Endodermal cell (in vitro differentiated cells): ENCODE measurements around the gene ST3GAL3. TPM values are rescaled to one million over a fixed set of nuclear protein-coding genes. Genes with fewer than 3 reads are reported as not detected.

ENCODE experiments used
- DNase-seq: peaks from one replicate; pipeline ENCODE4 v3.0.0-alpha.2; 2017
- H3K27ac ChIP-seq: 2 replicates; pipeline ENCODE4 v1.5.1; 2013; ENCODE audit warnings: mild to moderate bottlenecking, low read depth, low read length, moderate library complexity
- H3K27me3 ChIP-seq: 2 replicates; pipeline ENCODE4 v1.6.1; 2013; ENCODE audit warnings: mild to moderate bottlenecking, low read length, moderate library complexity; ENCODE audit not compliant: insufficient read depth, control insufficient read depth, poor library complexity, severe bottlenecking
- H3K36me3 ChIP-seq: 2 replicates; pipeline ENCODE4 v1.7.0; 2013; ENCODE audit warnings: mild to moderate bottlenecking, low read length, moderate library complexity; ENCODE audit not compliant: control insufficient read depth, insufficient read depth
- H3K4me1 ChIP-seq: one replicate; pipeline ENCODE4 v1.7.0; 2013; ENCODE audit warnings: low read length; ENCODE audit not compliant: control insufficient read depth, insufficient read depth
- H3K4me3 ChIP-seq: 2 replicates; pipeline ENCODE4 v1.5.1; 2013; ENCODE audit warnings: mild to moderate bottlenecking, low read length, moderate library complexity
- H3K9ac ChIP-seq: 2 replicates; pipeline ENCODE4 v1.6.1; 2013; ENCODE audit warnings: mild to moderate bottlenecking, low read length, moderate library complexity; ENCODE audit not compliant: poor library complexity, severe bottlenecking; ENCODE audit errors: extremely low read depth
- H3K9me3 ChIP-seq: 2 replicates; pipeline ENCODE4 v1.6.1; 2013; ENCODE audit warnings: mild to moderate bottlenecking, low read length, moderate library complexity; ENCODE audit not compliant: control insufficient read depth
- H3K27ac Mint-ChIP-seq: 2 replicates; pipeline ENCODE4 v1.8.0; 2020; ENCODE audit warnings: mixed read lengths
- H3K27me3 Mint-ChIP-seq: 2 replicates; pipeline ENCODE4 v1.8.0; 2021; ENCODE audit warnings: mild to moderate bottlenecking, mixed read lengths; ENCODE audit not compliant: insufficient read depth
- H3K36me3 Mint-ChIP-seq: 2 replicates; pipeline ENCODE4 v1.8.0; 2020; ENCODE audit warnings: low read depth, mixed read lengths
- H3K4me1 Mint-ChIP-seq: 2 replicates; pipeline ENCODE4 v1.8.0; 2020; ENCODE audit warnings: mixed read lengths
- H3K4me3 Mint-ChIP-seq: 2 replicates; pipeline ENCODE4 v1.8.0; 2020; ENCODE audit warnings: mild to moderate bottlenecking, moderate library complexity, mixed read lengths
- H3K9me3 Mint-ChIP-seq: 2 replicates; pipeline ENCODE4 v1.8.0; 2020; ENCODE audit warnings: mild to moderate bottlenecking, mixed read lengths
- CTCF ChIP-seq: fragments of 200-600 bp; sonication (generic); conservative IDR thresholded peaks from 2 replicates; pipeline ENCODE4 v1.5.0; 2021; ENCODE audit warnings: antibody characterized with exemption, mild to moderate bottlenecking
- WGBS, 2 experiments: methylation state at CpG; one replicate each; pipeline versions ENCODE4 v1.1.5 to v1.1.7; 2013; ENCODE audit warnings: missing lambda C conversion rate in 2 of 2, mixed read lengths in 1 of 2; ENCODE audit not compliant: insufficient coverage in 1 of 2, insufficient read length in 1 of 2; 5-methylcytosine and 5-hydroxymethylcytosine counted together
- total RNA-seq, 2 donors: library from RNA; stranded (reverse); fragmentation: NEBNext Ultra II Directional in 1 of 2; extraction: Animal tissue kit (Norgen Biotek cat#: 25700) in 1 of 2; gene quantifications; 2 replicates in 1 of 2; 3 replicates in 1 of 2; pipeline ENCODE4 v1.2.1, GENCODE V29; 2021

The ST3GAL3 gene
- total RNA-seq, 2 donors from 2014 or later, result 15.5 to 15.9 TPM

- Histone ChIP-seq H3K4me1 (no peaks in the 10 kb centered on the region), H3K27me3 (no peaks in the 10 kb centered on the region), H3K9me3 (no peaks in the 10 kb centered on the region), H3K36me3 (no peaks in the 10 kb centered on the region), H3K4me3 (no peak overlapping the region), H3K9ac (no peak overlapping the region), H3K27ac (no peak overlapping the region)
- Mint-ChIP-seq H3K4me3 (no peak overlapping the region), H3K9me3 (no peaks in the 10 kb centered on the region), H3K27me3 (no peaks in the 10 kb centered on the region), H3K27ac (no peak overlapping the region), H3K36me3 (no peaks in the 10 kb centered on the region), H3K4me1 (peaks cover 17% of the 10 kb centered on the region)
- TF ChIP-seq CTCF, result no peak
- DNase-seq, result no peak
Measured at GRCh38 chr1:43887748-43888147, 180.4 kb downstream of the ST3GAL3 start.

DNA sequence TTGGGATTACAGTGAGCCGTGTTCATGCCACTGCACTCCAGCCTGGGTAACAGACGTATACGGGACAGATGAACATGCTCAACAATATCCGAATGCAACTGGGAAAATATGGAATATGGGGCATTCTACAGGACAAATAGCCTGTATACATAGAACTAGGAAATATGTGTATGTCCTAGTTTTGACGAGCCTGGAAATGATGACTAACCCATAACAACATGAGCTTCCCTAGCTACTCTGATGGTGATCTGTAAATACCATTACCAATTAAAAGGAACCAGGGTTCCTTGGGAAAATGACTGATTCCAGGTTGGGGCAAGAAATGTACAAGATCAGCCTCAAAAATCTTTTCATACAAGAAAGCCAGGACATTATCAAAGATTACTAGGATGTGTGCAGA, 183.5 kb downstream of the ST3GAL3 start:
- peaks cover 1% of the 10 kb centered on the region for H3K4me1 Mint-ChIP-seq
- no peak for TF ChIP-seq CTCF
- H3K27ac Mint-ChIP-seq, result no peak overlapping the region
- H3K9me3 Mint-ChIP-seq, result no peaks in the 10 kb centered on the region
- Histone ChIP-seq H3K27me3 (no peaks in the 10 kb centered on the region), H3K4me1 (no peaks in the 10 kb centered on the region), H3K9ac (no peak overlapping the region), H3K27ac (no peak overlapping the region), H3K4me3 (no peak overlapping the region), H3K9me3 (no peaks in the 10 kb centered on the region), H3K36me3 (no peaks in the 10 kb centered on the region)
- WGBS, 2 experiments, result 88 to 98% methylated on average over 4 to 5 of the region's 5 CpGs
- peaks cover 2% of the 10 kb centered on the region for H3K36me3 Mint-ChIP-seq
- DNase-seq, result no peak
- H3K4me3 Mint-ChIP-seq, result no peak overlapping the region
- no peaks in the 10 kb centered on the region for H3K27me3 Mint-ChIP-seq

DNA sequence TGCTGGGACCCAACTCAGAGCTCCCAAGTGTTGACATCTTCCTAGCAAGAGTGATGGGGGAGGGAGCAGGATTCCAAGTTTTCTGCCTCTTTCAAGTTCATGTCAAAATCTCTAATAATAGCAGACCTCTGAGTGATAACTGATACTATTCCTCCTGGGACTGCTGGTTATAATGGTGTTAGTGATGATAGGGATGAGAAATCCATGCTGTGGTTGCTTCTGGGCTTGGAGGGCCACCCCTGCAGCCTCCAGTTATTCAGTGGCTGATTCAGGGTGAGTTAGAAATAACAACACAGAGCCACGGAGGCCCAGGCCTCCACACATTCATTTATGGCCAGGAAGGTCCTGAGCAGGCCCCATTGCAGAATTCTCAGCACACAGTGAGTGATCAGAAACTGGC, 185.7 kb downstream of the ST3GAL3 start:
- H3K36me3 ChIP-seq, result no peaks in the 10 kb centered on the region
- no peak for TF ChIP-seq CTCF
- H3K27me3 Mint-ChIP-seq, result no peaks in the 10 kb centered on the region
- H3K36me3 Mint-ChIP-seq, result peaks cover 2% of the 10 kb centered on the region
- 95% methylated on average over 1 of the region's 1 CpG; no CpG with 5 or more reads in 1 of the 2 experiments for WGBS, 2 experiments
- H3K4me1 Mint-ChIP-seq, result no peaks in the 10 kb centered on the region
- no peaks in the 10 kb centered on the region for H3K4me1 ChIP-seq
- no peak overlapping the region for H3K27ac ChIP-seq
- no peak overlapping the region for H3K4me3 Mint-ChIP-seq
- no peak overlapping the region for H3K27ac Mint-ChIP-seq
- no peaks in the 10 kb centered on the region for H3K9me3 ChIP-seq
- no peak overlapping the region for H3K9ac ChIP-seq
- H3K4me3 ChIP-seq, result no peak overlapping the region
- no peak for DNase-seq
- H3K9me3 Mint-ChIP-seq, result no peaks in the 10 kb centered on the region
- H3K27me3 ChIP-seq, result no peaks in the 10 kb centered on the region
